Stomach (tissue), 9 donors: ENCODE measurements around the gene RGS6. TPM values are rescaled to one million over a fixed set of nuclear protein-coding genes. Genes with fewer than 3 reads are reported as not detected.

ENCODE experiments used
- DNase-seq, 2 donors: peaks; one replicate each; pipeline versions ENCODE4 v3.0.0 to v3.0.0-alpha.2; 2013 to 2019
- H3K27ac ChIP-seq, 5 donors: fragments of 200-600 bp in 4 of 5; sonication (generic) in 4 of 5; one replicate each; pipeline ENCODE4 v1.5.1; 2013 to 2019; ENCODE audit warnings: mild to moderate bottlenecking in 1 of 5, moderate library complexity in 1 of 5
- H3K27me3 ChIP-seq, 3 donors: fragments of 200-600 bp; sonication (generic); one replicate each; pipeline ENCODE4 v1.5.1; 2017 to 2019; ENCODE audit warnings: mixed run types in 1 of 3
- H3K36me3 ChIP-seq, 4 donors: fragments of 200-600 bp; sonication (generic); 1 replicate in 3 of 4; 2 replicates in 1 of 4; pipeline ENCODE4 v1.5.1; 2016 to 2019
- H3K4me1 ChIP-seq, 4 donors: fragments of 200-600 bp; sonication (generic); one replicate each; pipeline ENCODE4 v1.5.1; 2016 to 2019
- H3K4me3 ChIP-seq, 4 donors: fragments of 200-600 bp; sonication (generic) in 3 of 4; one replicate each; pipeline ENCODE4 v1.5.1; 2016 to 2019; ENCODE audit warnings: mild to moderate bottlenecking in 1 of 4
- H3K9me3 ChIP-seq, 4 donors: fragments of 200-600 bp; sonication (generic); one replicate each; pipeline ENCODE4 v1.5.1; 2016 to 2019
- CTCF ChIP-seq, 7 experiments: fragments of 450-650 bp in 4 of 7; fragments of 200-600 bp in 3 of 7; sonication (generic) in 3 of 7; IDR thresholded peaks; one replicate each; pipeline ENCODE4 v1.5.1; 2016 to 2019; ENCODE audit warnings: antibody characterized with exemption in 7 of 7, control low read depth in 2 of 7, mild to moderate bottlenecking in 1 of 7
- EP300 ChIP-seq: sonication (generic); formaldehyde crosslinking; IDR thresholded peaks from one replicate; pipeline ENCODE4 v1.6.1; 2017; ENCODE audit warnings: antibody characterized with exemption
- POLR2A ChIP-seq, 4 donors: fragments of 450-650 bp; IDR thresholded peaks; one replicate each; pipeline ENCODE4 v1.6.1; 2016; ENCODE audit warnings: antibody characterized with exemption in 4 of 4, control low read depth in 2 of 4, mild to moderate bottlenecking in 1 of 4, moderate library complexity in 1 of 4
- POLR2AphosphoS5 ChIP-seq, 3 donors: sonication (generic); formaldehyde crosslinking; IDR thresholded peaks; one replicate each; pipeline ENCODE4 v1.6.1; 2016; ENCODE audit warnings: antibody characterized with exemption in 3 of 3
- WGBS, 5 donors: extraction: QIAGEN DNeasy Blood & Tissue Kit in 3 of 5; methylation state at CpG; one replicate each; pipeline versions ENCODE4 v1.1.5 to v1.1.7; 2013 to 2018; 5-methylcytosine and 5-hydroxymethylcytosine counted together
- intact Hi-C: fragments of 100-400 bp; cut with DNase I; formaldehyde crosslinking; loops from one replicate; pipeline ENCODE4 v1.15.1; 2023; ENCODE audit warnings: low total_unique reads
- polyA plus RNA-seq, 3 donors: library from polyadenylated mRNA; stranded (reverse); fragments of 200-250 nt; gene quantifications; one replicate each; pipeline ENCODE4 v1.2.3, GENCODE V29; 2013
- total RNA-seq, 5 donors: library from RNA; depleted of rRNA; stranded (reverse); fragments of >200 nt; gene quantifications; one replicate each; pipeline versions ENCODE4 v1.1.0 to v1.2.3, GENCODE V29; 2014 to 2016
- donor health status: healthy with polysubstance abuse.
- donor health status: Bipolar disorder and iron deficiency.
- donor health status: healthy.

RGS6 gene
- total and polyA plus RNA-seq, 8 donors, result 0.25 to 18.0 (median 0.92) TPM; not detected in 1

DNA sequence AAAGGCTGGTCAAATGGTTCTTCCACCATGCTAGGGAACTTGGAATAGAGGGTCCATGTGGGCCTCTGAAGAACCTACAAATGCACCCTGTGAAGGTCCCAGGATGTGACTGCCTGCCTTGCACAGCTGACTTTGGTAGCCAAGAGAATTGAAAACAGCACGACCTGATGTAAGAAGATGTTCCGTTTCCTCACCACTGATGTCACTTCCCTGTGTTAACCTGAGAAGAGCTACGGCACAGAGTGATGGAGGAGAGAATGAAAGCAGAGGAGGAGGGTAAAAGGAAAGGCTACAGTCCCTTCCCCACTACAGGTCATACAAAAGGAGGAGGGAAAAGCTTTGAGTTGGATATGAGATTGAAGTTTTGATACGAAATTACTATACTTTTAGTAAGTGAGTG, 328.8 kb downstream of the RGS6 start:
- no peak overlapping the region for H3K27ac ChIP-seq
- DNase-seq, result no peak
- no peak for TF ChIP-seq POLR2AphosphoS5 (IDR thresholded peaks at IDR 0.05)
- TF ChIP-seq EP300, result no peak
- no peak for TF ChIP-seq CTCF (IDR thresholded peaks at IDR 0.05)
- no peak for TF ChIP-seq POLR2A (IDR thresholded peaks at IDR 0.05)
- H3K4me3 ChIP-seq, result no peak overlapping the region
- no peaks in the 10 kb centered on the region for H3K4me1 ChIP-seq
- intact Hi-C loops, result no loop called here
- peaks cover 0 to 4% (median under 1%) of the 10 kb centered on the region in 4 donors for H3K9me3 ChIP-seq
- WGBS, 5 donors, result 63 to 89% (median 69%) methylated on average over 4 of the region's 4 CpGs
- H3K27me3 ChIP-seq, result no peaks in the 10 kb centered on the region
- H3K36me3 ChIP-seq, result no peaks in the 10 kb centered on the region

DNA sequence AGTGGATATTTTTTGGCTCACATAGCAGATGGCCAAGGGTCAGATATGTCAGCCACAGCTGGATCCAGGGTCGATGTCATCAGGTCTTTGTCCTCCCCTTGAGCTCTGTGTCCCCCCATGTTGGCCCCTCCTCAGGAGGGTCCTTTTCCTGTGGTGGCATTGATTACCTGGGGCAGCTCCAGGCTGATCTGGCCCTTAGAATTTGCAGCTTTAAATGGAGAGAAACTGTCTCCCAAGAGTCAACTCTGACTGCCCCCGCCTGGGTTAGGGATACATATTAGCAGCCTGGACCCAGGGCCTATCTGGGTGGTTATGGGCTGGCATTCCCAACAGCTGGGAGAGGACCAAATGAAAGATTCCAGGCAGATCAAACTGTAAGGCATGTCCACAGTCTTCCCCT, 330.5 kb downstream of the RGS6 start:
- no peaks in the 10 kb centered on the region for H3K4me1 ChIP-seq
- no peak overlapping the region for H3K4me3 ChIP-seq
- TF ChIP-seq POLR2A (IDR thresholded peaks at IDR 0.05) (no peak), POLR2AphosphoS5 (IDR thresholded peaks at IDR 0.05) (no peak), CTCF (IDR thresholded peaks at IDR 0.05) (no peak), EP300 (no peak)
- no peak for DNase-seq
- intact Hi-C loops, result no loop called here
- no peak overlapping the region for H3K27ac ChIP-seq
- no peaks in the 10 kb centered on the region for H3K36me3 ChIP-seq
- H3K27me3 ChIP-seq, result no peaks in the 10 kb centered on the region
- peaks cover 0 to 4% (median 0%) of the 10 kb centered on the region in 4 donors for H3K9me3 ChIP-seq
- 82 to 95% (median 86%) methylated on average over 2 of the region's 2 CpGs for WGBS, 5 donors

DNA sequence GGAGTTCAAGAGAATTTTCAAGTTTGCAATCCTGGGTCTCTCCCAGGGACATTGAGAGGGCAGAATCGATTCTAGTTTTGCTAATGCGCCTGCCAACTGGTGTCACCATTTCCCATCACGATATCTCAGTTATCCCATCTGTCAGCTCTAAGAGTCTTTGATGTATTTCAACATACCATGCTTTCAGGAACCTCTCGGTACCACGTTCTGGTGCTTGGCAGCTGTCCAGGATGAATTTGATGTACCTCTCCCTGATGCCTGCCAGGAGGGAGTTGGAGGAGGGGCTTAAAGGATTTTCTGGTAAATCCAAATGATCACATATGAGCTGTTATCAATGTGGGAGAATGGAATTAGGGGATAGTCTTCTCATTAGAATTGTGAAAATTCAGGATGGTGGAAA, 332.5 kb downstream of the RGS6 start:
- no peak for DNase-seq
- no peaks in the 10 kb centered on the region for H3K36me3 ChIP-seq
- H3K27ac ChIP-seq, result no peak overlapping the region
- no peak overlapping the region for H3K4me3 ChIP-seq
- H3K27me3 ChIP-seq, result no peaks in the 10 kb centered on the region
- no peaks in the 10 kb centered on the region for H3K4me1 ChIP-seq
- H3K9me3 ChIP-seq, result peaks cover 0 to 4% (median 0%) of the 10 kb centered on the region in 4 donors
- intact Hi-C loops, result no loop called here
- 69 to 76% (median 70%) methylated on average over 5 of the region's 5 CpGs for WGBS, 5 donors
- no peak for TF ChIP-seq EP300
- no peak for TF ChIP-seq POLR2AphosphoS5 (IDR thresholded peaks at IDR 0.05)
- no peak for TF ChIP-seq CTCF (IDR thresholded peaks at IDR 0.05)
- no peak for TF ChIP-seq POLR2A (IDR thresholded peaks at IDR 0.05)

GRCh38 chr14:72270147-72270727, 338.0 kb downstream of the RGS6 start:
- TF ChIP-seq POLR2A (IDR thresholded peaks at IDR 0.05) (no peak), POLR2AphosphoS5 (IDR thresholded peaks at IDR 0.05) (no peak), EP300 (no peak), CTCF (IDR thresholded peaks at IDR 0.05) (no peak)
- no peaks in the 10 kb centered on the region for H3K36me3 ChIP-seq
- H3K9me3 ChIP-seq, result peaks cover 0 to 9% (median 2%) of the 10 kb centered on the region in 4 donors
- DNase-seq, result no peak
- intact Hi-C loops, result no loop called here
- H3K4me3 ChIP-seq, result no peak overlapping the region
- whole genome bisulfite sequencing, 5 donors, result 38 to 57% (median 41%) methylated on average over 5 of the region's 5 CpGs
- no peaks in the 10 kb centered on the region for H3K4me1 ChIP-seq
- H3K27me3 ChIP-seq, result no peaks in the 10 kb centered on the region
- H3K27ac ChIP-seq, result no peak overlapping the region
